RWPE1 (cell line): ENCODE measurements around the gene DCLK2.

ENCODE experiments used
- CTCF ChIA-PET: fragments of 350-600 bp; sonication (Branson Sonifier 250); formaldehyde crosslinking; extraction: SDS; loops from one replicate; lab custom pipeline; 2021; lab: Yijun Ruan, JAX
- POLR2A ChIA-PET: fragments of 400-600 bp; formaldehyde crosslinking; extraction: SDS; loops from one replicate; lab custom pipeline; 2020; ENCODE audit warnings: antibody characterized with exemption; ENCODE audit not compliant: low non-redundant PET; lab: Yijun Ruan, JAX
- DNase-seq: peaks from one replicate; pipeline ENCODE4 v3.0.0; 2012; ENCODE audit warnings: low spot score
- H3K27ac ChIP-seq: fragments of 450-650 bp; 2 replicates; pipeline ENCODE4 v1.5.1; 2017
- TF ChIP-seq, protein P1 (sequence below): fragments of 450-650 bp; conservative IDR thresholded peaks from 2 replicates; pipeline ENCODE4 v1.5.1; 2017; ENCODE audit warnings: low read depth, mild to moderate bottlenecking

The DCLK2 gene

DNA sequence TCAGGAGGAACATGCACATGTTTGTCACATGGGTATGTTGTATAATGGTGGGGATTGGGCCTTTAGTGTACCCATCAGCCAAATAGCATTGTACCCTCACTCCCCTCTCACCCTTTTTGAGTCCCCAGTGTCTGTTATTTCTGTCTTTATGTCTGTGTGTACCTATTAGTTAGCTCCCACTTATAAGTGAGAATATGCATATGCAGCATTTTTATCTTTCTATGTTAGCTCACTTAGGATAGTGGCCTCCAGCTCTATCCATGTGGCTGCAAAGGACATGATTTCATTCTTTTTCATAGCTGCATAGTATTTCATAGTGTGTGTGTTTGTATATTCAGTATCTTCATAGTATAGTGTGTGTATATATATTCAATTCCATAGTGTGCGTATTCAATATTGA is 64.6 kb downstream of the DCLK2 start:
- DNase-seq = no peak
- TF ChIP-seq, protein P1, sequence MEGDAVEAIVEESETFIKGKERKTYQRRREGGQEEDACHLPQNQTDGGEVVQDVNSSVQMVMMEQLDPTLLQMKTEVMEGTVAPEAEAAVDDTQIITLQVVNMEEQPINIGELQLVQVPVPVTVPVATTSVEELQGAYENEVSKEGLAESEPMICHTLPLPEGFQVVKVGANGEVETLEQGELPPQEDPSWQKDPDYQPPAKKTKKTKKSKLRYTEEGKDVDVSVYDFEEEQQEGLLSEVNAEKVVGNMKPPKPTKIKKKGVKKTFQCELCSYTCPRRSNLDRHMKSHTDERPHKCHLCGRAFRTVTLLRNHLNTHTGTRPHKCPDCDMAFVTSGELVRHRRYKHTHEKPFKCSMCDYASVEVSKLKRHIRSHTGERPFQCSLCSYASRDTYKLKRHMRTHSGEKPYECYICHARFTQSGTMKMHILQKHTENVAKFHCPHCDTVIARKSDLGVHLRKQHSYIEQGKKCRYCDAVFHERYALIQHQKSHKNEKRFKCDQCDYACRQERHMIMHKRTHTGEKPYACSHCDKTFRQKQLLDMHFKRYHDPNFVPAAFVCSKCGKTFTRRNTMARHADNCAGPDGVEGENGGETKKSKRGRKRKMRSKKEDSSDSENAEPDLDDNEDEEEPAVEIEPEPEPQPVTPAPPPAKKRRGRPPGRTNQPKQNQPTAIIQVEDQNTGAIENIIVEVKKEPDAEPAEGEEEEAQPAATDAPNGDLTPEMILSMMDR = no peak
- no peak overlapping the region for H3K27ac ChIP-seq
- ChIA-PET CTCF (interaction anchor here (0.6 kb wide), 2 partner anchors 118 to 713 kb away, joined by 3 to 4 read pairs; no protein-coding TSS in a partner anchor), POLR2A (no interaction called here)

GRCh38 chr4:150145090-150145945 is 67.1 kb downstream of the DCLK2 start:
- H3K27ac ChIP-seq = no peak overlapping the region
- ChIA-PET CTCF (interaction anchor here (0.6 kb wide), 2 partner anchors 33 to 65 kb away, joined by 3 read pairs; no protein-coding TSS in a partner anchor), POLR2A (no interaction called here)
- no peak for DNase-seq
- TF ChIP-seq, protein P1 = no peak

- ChIA-PET CTCF (interaction anchor here (0.6 kb wide), 1 partner anchor 64 kb away, joined by 3 read pairs; no protein-coding TSS in a partner anchor), POLR2A (no interaction called here)
- DNase-seq = no peak
- no peak overlapping the region for H3K27ac ChIP-seq
- TF ChIP-seq, protein P1 = no peak
These were observed 67.7 kb downstream of the DCLK2 start for GRCh38 chr4:150145946-150146340.

GRCh38 chr4:150149381-150149780 is 71.1 kb downstream of the DCLK2 start:
- DNase-seq = no peak
- CTCF ChIA-PET = no interaction called here
- POLR2A ChIA-PET = no interaction called here
- H3K27ac ChIP-seq = no peak overlapping the region
- TF ChIP-seq, protein P1 = no peak

DNA sequence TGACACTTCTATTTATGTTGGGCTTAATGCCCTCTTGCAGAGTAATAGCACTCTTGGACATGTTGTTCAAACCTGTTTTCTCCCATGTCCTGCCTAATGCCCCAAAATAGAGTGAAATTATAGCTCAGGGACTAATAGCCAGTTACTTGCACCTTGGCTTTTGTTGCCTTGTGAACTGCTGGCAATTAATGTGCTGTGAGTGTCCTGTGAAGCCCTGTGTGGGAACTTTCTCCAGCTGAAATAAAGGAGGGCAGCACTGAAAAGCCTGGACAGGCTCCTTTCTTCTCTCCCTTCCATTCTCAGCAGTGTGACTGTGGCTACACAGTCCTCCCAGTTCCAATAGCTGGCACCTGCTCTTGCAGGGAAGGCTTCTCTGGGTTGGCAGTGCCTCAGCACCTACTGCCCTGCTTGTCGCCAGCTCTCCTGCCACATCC is 72.4 kb downstream of the DCLK2 start:
- CTCF ChIA-PET = no interaction called here
- POLR2A ChIA-PET = no interaction called here
- DNase-seq = no peak
- H3K27ac ChIP-seq = no peak overlapping the region
- TF ChIP-seq, protein P1 = no peak

GRCh38 chr4:150152766-150153165 is 74.5 kb downstream of the DCLK2 start:
- TF ChIP-seq, protein P1 = no peak
- ChIA-PET CTCF (no interaction called here), POLR2A (no interaction called here)
- no peak overlapping the region for H3K27ac ChIP-seq
- no peak for DNase-seq
